NCI-H1417 (cell line): ENCODE measurements around the gene RHOJ.
"Not testable (repeated sequence)": the region's sequence is repeated elsewhere in the genome, so short reads cannot be mapped to it uniquely, and the experiment has no call there.

Experiments used
- DNase-seq, 3 experiments: peaks; one replicate each; lab custom pipeline; 2025; lab: John Stamatoyannopoulos, UW

The RHOJ gene

DNA sequence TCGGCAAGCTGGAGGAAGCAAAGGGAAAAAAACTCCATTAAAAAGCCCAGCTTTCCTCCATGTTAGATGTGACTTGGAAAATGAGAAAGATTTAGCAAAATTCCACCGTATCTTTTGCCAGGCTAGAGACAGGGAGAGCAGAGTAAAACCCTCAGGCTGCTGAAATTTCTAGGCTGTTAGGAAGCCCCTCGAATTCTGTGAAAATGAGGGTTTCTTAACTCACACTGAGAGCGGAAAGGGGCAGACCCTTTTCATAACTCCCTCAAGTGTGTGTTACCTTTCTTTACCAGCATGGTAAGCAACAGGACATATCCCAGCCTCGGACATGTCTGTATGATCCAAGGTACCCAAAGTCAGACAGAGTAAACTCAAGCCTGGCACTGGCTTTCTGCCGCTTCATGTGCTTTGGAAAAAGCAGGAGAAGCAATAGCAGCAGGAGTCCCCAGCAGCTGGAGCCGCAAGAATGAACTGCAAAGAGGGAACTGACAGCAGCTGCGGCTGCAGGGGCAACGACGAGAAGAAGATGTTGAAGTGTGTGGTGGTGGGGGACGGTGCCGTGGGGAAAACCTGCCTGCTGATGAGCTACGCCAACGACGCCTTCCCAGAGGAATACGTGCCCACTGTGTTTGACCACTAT lies at the start of gene RHOJ:
TSS of gene RHOJ (plus strand) at position 37 of the 637 bp plus-strand sequence. CDS start at position 464, 427 bp downstream.
- DNase-seq, result peak in 2 of 3 experiments; percentile 73 to 81

DNA sequence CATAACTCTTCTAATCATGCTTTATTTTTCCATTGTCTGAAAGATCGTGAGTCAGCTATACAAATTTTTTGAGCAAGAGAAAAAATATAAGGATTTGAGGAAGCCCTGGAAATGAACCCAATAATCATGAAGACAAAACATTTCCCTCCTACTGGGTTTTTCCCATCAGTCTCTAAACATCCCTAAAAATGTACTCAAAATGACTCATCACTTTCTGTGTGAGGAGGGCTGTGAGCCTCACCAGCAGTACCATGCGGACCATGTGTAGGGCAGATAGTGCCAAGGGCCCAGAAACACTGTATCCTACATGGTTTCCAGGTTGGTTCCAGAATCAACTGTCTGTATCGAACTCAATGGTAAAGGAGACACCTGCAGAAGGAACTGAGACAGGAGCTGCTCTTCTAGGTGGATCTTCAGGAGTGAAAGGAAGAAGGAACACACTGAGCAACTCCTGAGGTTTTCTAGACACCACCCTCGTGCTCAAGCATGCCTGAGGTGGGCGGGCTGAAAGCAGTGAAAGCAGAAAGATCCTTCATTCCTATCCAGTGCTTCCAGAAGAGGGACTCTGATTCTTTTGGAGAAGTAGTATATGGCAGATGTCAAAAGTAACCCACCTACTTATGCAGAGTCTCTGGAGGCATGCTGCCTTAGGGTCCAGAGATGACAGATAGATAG lies 48.6 kb upstream of the RHOJ start:
- no peak for DNase-seq

DNA sequence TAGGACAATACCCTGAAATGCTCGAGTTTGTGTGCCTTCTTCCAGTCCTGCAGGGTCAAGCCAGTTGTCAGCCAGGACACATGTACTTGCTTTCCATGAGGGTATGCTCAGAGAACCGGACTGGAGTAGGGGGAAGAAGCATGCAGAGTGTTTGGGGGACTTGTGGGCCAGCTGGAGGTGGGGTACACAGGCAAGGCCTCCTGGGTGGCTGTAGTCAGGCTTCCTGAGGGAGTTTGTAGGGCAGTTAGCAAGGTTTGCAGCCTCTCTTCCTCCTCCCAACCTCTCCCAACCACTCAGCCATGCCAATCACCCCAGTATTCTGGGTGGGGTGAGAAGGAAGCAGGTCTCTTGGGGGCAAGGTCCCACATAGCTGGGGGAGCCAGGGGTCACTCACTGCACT lies 47.0 kb upstream of the RHOJ start:
- DNase-seq, result no peak

DNA sequence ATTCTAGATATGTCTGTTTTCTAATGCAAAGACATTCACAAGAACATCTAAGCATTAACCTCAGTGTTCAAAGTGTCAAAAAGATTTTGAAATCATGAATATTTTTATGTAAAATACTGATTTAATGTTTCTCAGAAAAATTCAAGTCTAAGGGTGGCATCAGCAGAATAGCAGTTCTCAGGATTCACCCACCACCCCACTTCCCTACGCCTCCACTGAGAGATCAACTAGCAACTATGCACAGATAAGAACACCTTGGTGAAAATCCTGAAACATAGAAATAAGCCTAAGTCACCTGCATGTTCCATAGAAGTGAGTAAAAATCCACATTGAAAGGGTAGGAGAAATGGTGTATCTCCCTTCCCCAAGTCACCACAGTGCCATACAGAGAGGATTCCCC lies 40.9 kb upstream of the RHOJ start:
- DNase-seq, result no peak

DNA sequence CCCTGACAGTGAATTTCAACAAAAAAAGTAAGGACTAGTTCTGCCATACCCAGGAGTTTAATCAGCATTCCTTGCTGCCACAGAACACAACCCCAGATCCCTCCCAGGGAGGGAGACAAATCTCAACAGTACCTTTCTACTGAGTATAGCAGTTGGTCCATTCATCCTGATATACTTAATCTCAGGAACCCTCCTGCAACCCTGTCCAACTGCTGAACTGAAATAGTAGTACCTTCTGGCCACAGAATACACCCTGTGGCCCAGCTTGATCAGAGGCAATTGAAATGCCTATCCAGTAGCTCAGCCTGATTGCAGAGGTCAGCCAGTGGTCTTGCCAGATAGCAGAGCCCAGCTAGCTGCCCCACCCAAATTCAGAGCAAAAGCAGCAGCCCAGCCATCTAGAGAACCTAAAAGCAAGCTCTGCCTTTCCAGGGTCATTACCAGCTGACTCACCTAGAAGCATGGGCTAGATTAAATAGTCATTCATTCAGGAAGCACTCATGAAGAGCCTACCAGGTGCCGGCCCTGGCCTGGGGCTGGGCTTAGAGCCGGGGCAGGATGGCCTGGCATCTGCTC lies 40.0 kb upstream of the RHOJ start:
- DNase-seq, result no peak

DNA sequence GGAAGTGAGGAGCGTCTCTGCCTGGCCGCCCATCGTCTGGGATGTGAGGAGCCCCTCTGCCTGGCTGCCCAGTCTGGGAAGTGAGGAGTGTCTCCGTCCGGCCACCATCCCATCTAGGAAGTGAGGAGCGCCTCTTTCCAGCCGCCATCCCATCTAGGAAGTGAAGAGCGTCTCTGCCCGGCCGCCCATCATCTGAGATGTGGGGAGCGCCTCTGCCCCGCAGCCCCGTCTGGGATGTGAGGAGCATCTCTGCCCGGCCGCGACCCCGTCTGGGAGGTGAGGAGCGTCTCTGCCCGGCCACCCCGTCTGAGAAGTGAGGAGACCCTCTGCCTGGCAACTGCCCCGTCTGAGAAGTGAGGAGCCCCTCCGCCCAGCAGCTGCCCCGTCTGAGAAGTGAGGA lies 39.0 kb upstream of the RHOJ start:
- DNase-seq, result not testable (repeated sequence)

DNA sequence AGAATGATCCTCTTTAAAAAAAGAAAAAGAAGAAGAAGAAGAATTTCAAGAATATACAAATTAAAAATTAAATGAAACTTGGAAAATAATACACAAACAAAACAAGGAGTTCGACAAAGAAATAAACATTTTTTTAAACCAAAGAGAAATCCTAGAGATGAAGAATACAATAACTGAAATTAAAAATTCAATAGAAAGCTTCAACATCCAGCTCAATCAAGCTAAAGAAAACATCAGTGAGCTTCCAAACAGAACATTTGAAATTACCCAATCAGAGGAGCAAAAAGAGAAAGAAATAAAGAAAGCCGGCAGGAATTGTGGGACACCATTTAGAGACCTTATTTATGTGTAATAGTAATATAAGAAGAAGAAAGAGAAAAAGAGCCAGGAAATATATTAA lies 37.2 kb upstream of the RHOJ start:
- no peak for DNase-seq

DNA sequence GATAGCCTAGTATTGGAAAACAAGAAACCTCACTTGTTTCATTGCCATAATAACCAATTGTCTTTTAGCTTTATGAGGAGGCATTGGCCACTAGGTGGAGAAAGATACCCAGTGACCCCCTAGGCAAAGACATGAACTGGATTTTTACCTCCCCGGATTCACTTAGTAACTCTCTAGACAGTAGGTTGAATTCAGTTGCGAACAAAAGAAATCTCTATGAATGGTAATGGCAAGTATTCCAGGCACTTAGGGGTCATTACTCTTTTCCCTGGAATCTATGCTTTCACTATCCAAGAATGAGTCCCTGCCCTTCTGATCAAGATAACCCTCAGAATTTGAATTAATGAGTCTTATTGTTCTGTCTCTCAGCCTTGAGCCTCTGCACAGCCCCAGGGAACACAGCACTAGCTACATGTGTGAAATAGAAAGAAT lies 29.5 kb upstream of the RHOJ start:
- peak; percentile 57 to 88 (median 72) for DNase-seq

DNA sequence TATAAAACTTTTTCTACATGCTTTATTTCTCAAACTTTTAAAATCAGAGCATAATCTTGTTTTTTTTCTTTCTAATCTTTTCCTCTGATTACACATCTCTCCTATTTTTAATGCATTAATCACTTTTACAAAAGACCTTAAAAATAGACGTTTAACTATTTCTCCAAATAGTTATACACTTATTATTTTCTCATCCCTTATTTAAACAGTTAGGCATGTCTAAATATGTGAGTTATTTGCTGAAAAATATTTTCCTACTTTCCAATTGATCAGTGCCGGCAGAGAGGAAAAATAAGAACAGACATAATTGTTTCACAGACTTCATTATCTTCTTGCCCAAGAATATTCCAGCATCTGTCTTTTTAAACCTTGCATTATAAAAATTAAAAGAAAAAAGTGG lies 28.7 kb upstream of the RHOJ start:
- no peak for DNase-seq

DNA sequence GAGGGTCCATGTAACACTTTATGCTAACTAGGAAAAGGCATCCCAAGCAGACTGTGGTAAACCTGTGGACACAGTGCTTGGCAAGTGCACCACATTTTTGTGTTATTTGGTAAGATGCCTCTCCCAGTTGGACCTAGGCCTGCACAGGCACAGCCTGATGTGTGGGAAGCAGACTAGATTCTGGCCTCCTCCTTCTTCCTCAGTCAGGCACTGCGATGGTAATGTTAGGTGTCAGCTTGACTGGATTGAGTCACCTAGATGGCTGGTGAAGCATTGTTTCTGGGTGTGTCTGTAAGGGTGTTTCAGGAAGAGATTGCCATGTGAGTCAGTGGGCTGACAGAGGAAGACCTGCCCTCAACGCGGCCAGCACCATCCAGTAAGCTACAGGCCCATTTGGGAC lies 25.3 kb upstream of the RHOJ start:
- no peak for DNase-seq

DNA sequence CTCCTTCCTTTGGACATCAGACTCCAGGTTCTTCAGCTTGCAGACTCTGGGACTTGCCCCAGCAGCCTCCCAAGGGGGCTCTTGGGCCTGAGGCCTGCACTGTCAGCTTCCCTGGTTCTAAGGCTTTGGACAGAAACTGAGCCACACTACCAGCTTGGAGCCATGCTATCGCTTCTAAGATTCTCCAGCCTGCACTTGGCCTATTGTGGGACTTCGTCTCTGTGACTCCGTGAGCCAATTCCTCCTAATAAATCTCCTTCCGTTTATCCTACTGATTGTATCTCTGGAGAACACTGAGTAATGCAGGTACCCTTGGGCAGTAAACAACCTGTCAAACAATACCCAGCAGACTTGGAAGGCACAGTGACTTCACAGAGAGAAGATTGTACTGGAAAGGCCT lies 24.9 kb upstream of the RHOJ start:
- DNase-seq, result no peak

DNA sequence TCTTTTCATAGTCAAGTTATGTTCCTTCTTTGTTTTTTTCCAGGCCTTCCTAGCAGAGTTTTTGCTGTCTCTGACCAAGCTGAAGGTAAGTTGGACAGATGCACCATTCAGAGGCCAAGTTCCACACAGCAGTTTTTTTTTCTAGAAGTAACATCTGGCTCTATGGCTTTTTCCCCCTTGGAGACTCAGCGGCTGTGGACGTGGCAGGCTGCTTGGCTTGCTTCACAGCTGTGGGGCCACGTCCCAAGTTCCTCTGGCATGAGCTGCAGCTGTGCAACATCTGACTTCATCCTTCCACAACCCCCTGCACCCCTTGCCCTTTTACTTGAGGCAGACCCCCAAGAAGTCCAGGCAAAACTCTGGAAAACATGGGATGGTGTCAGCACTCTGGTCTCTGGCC lies 24.2 kb upstream of the RHOJ start:
- no peak for DNase-seq

DNA sequence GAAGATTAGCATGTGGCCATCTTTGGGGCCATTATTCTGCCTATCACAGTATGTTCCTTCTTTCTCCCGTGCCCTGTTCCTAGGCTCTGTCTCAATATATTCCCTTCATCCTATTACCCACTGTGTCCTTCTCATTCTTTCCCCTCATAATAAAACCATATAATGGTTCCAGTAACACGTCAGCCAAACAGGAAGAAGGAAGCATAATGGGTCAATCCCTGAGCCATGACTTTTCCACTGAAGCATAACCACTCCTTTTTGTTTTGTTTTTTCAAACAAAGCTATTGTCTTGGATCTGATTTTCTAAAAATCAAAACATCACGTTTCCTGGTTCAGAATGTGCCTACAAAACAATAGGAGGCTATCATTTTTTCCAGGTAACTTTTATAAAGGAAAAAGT lies 21.3 kb upstream of the RHOJ start:
- DNase-seq, result no peak

DNA sequence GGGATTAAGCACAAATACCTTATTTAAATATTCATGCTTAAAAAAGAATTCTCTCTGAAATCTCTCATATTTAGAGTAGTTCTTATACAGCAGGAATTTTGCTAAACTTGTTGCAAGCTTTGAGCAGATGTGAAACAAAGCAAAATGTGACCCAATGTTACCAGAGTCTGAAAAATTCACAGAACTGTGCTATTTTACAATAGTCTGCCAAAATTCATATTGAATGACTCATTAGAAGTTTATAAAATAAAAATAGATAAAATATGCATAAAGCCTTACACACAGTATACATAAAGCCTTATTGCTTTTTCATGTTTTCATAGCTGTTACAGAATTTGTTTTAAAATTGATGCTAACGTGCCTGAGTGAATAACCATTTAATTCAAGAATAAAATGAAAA lies 17.8 kb upstream of the RHOJ start:
- no peak for DNase-seq

DNA sequence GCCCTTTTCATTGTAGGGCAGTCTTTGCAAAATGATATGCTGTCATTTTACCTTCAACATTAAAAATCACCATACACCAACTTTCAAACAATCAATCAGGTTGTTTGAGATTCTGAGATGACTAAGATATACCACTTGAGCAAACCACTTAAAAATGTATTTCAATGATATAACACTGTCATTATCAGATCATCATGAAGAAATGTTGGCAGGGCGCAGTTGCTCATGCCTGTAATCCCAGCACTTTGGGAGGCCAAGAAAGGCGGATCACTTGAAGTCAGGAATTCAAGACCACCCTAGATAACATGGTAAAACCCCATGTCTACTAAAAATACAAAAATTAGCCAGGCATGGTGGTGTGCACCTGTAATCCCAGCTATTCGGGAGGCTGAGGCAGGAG lies 13.0 kb upstream of the RHOJ start:
- DNase-seq, result no peak

DNA sequence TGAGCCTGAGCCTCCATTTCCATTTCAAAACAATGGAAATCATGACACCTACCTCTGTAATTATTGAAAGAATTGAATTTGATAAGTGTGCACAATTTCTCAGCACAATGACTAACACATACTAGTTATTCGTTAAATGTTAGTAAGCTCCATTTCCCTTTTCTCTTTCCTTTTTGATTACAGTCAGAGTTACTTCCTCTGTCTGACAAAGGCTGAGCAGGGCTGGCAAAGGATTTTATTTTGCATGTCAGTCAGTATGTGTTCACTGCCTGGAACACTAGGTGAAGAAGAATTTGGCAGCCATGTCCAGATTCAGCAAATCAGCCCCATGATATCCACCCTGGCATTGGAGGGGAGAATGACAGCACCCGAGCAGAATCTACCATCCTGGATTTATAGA lies 12.2 kb upstream of the RHOJ start:
- DNase-seq, result no peak

DNA sequence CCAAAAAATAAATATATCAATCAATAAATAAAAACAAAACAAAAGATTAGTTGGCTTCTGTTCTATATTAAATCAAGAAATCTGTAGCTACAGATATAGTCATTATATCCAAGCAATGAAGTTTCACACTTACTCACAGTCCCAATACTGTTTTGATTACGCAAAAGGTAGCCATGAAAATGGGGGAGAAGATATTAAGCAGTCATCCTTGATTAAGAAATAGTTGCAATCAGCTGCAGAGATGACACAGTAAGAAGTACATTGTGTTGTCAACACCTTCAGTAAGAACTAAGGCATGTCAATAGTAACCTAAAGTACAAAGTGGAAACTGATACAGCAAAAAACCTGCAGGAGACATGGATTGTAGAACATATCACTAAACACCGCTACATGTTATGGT lies 11.0 kb upstream of the RHOJ start:
- DNase-seq, result no peak

DNA sequence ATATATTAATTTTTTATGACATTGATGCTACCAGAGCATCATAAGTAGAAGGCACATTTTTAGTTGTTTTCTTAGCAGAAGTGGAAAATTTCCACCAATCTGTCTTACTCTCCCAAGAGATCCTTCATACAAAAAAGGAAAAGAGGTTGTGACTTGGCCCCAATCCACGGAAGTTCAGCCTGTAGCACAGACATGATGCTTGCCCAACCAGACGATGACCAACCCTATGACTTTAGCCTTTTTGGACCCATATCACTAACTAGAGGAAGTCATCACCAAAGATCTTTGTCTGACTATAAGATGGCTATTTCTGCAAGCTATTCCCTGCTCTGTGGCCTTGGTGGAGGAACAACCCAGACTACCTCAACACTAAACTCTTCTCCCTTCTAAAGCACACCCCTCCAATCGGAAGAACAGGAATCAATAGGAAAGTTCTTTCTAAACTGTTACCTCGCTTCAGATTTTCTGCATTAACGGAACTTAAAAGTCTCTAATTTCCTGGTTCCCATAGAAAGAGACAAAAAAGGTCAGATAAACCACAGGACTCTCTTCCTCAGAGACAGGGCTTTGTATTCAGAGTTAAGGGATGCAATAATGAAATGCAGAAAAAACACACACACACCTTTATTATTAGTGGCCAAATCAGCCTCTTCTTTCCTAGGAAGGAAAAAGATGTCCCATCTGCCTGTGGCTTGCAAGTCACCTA lies 4.1 kb upstream of the RHOJ start:
- DNase-seq, result no peak

DNA sequence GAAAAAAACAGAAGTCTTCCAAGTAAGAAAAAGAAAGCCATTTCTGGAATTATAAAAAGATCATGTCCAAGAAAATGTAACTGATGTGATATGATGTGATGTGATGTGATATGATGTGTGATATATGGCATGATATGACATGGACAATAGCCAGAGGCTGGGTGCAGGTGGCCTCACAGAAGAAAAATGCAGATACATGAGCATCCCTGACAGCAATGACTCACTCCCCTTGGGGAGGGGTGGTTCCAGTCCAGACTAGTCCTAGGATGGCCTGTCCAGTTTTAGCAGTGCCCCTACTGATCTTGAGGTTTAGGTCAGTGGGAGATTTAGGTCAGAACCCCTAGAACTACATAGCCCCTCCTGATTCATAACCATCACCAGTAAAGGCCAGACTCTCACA lies 3.5 kb upstream of the RHOJ start:
- no peak for DNase-seq

DNA sequence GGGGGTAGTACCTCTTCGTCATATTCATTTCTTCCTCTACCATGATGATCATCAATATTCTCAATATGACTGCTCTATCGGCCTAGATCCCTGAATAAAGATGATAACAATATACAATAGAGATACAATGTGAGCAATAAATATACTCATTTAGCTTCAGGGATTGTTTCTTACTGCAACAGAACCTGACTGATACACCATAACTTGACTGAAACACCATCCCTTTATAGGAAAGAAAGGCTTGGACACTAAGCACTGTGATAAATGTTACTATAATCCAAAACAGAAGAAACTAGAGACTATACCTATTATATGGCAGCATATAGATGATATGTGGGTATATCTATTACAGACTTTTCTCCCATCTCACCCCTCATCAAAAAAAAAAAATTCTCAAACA lies 1.2 kb upstream of the RHOJ start:
- DNase-seq, result no peak

DNA sequence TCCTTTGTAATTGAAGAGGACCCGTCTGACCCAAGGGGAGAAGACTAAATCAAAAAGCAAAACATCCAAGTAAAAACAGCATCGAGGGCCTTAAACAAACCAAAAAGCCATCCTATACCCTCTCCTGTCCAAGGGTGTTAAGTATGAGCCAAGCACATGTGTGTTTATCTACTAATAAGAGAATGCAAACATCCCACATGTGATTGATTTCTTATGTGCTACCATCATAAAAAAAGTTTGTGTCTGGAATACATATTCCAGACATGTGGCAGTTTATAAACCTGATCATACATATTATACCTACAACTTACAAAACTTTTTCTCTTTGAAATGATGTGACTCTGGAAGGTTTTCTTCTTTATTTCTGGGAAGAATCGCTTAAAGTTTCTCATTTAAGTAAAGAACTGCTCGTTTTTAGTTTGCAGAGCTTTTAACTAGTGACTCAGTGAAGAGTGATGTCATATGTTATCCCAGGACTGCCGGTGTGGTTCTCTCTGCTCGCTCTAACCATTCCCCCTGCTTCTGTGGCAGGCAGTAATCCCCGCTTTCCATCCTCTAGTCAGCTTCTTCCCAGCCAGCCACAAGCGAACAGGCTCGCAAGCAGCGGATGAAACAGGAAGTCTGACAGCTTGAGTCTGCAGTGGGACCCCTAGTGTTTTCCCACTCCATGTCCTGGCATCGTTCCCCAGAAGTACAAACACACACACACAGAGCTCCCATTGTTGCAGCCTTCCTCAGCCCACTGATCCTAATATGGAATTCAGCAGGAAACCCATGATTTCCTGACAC lies 431 bp upstream of the RHOJ start:
- DNase-seq, result peak in 2 of 3 experiments; percentile 78 to 92

DNA sequence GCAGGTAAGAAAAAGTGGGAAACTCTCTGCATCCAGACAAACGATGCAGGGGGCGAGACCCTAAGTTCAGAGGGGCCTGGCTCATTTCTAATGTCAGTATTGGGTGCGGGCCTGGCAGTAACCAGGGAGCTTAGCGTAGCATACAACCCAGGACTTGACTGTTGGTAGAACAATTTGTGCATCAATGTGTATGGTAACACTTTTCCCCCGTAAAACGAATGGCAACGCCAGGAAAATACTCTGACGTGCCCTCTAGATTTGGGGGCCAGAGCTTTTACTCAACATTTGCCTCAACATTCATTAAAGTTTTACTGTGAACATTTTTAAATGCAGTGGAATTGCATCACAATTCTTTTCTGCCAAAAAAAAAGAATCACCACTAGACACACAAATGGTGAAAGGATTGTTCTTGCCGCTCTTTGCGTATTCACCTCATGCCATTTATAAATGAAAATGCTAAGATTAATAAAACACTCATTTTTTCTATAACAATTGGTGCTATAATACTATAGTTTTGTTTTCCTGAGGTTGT lies 867 bp downstream of the RHOJ start:
- DNase-seq, result no peak
